DLD1 (cell line): Measurements from ENCODE around the gene OGFOD3.
"Not testable (repeated sequence)": the region's sequence is repeated elsewhere in the genome, so short reads cannot be mapped to it uniquely, and the experiment has no call there.

Experiments
- in situ Hi-C: cut with HindIII; loops from 2 replicates; pipeline ENCODE4 v1.10.0; 2017; ENCODE audit warnings: low sequenced_read_pairs

Gene OGFOD3

DNA sequence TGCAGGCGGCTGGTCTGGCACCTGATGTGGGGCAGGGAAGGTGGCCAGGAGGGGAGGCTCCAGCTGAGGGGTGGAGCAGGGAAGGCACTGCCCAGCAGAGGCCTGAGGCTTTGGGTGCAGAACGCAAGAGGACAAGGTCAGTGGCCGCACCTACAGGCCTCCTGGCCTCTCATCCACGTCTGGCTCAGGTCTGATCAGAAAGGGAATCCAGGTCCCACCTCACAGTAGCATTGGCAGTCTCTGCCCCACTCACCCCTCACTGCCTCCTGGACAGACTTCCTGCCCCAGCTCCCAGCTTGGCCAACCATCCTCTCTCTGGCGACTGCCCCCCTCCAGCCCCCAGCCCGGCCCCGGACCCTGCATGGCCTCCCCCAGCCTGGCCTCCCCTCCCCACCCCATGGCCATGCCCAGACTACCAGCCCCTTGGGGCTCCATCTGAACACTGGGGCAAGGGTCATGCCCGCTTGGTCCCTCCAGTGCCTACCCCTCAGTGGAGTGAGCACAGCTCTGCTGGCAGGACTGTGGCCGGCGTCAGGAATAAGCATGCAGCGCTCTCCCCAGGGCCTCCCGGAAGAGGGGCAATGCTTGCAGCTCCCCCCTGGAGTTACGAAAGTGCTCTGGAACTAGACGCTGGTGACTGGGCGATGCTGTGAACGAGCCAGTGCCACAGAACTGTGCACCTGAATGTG is 42.2 kb downstream of the OGFOD3 start:
- in situ Hi-C loops, result no loop called here

DNA sequence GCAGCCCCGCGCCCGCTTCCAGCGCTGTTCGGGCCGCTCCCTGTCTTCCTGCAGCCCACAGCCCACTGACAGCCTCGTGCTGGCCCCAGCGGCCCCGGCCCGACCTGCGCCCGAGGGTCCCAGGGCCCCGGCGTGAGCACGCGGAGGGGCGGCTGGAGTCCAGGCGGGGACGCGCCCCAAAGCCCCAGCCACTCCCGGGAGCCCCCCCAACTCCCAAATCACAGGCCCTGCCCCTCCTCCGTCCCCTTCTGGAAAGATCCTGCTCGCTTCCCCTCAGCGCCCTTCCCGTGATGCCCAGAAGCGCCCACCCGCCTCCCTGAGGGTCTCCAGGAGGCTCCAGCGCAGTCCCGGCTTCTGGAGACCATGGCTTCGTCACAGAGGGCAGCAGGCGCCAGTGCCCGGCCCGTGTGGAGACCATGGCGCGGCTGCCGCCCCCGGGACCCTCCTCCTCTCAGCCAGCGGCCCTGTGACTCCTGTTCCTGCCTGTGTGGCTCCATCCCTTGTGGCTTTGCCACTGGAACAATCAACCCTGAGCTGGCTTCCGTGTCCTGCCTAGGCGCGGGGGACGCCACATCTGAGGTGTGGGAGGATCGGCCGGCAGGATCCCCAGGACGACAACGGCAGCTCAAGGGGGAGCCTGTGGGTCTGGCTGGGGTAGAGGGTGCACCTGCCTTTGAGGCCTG is 42.9 kb downstream of the OGFOD3 start:
- in situ Hi-C loops, result no loop called here

DNA sequence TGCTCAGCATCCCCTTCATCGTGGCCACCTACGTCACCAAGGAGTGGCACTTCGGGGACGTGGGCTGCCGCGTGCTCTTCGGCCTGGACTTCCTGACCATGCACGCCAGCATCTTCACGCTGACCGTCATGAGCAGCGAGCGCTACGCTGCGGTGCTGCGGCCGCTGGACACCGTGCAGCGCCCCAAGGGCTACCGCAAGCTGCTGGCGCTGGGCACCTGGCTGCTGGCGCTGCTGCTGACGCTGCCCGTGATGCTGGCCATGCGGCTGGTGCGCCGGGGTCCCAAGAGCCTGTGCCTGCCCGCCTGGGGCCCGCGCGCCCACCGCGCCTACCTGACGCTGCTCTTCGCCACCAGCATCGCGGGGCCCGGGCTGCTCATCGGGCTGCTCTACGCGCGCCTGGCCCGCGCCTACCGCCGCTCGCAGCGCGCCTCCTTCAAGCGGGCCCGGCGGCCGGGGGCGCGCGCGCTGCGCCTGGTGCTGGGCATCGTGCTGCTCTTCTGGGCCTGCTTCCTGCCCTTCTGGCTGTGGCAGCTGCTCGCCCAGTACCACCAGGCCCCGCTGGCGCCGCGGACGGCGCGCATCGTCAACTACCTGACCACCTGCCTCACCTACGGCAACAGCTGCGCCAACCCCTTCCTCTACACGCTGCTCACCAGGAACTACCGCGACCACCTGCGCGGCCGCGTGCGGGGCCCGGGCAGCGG is 43.6 kb downstream of the OGFOD3 start:
- in situ Hi-C loops, result no loop called here

DNA sequence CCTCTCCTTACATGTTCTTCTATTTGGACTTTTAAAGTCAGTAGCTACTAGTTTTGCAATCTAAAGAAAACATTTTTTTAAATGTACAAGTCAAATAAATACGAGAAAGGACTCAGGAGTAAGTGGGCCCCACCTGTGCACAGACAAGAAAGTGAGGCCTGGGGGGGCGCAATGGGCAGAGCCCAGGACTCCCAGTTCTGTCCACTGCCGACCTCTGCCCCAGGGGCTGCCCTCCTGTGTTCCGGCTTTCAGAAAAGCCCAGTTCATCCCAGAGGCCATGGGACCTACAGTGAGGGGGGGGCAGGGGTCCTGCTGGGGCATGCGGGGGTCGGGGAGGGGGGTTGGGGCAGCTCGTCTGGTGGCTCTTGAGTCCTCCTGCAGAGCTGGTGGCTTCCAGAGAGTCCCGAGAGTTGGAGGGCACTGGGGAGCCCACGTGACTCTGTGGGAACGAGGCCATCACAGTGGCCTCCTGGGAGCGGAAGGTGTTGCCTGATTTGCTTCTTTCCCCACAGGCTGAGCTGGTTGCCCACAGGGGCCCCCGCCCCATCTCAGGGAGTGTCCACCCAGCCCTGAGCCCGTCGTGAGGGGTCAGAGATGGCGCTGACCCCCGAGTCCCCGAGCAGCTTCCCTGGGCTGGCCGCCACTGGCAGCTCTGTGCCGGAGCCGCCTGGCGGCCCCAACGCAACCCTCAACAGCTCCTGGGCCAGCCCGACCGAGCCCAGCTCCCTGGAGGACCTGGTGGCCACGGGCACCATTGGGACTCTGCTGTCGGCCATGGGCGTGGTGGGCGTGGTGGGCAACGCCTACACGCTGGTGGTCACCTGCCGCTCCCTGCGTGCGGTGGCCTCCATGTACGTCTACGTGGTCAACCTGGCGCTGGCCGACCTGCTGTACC is 44.4 kb downstream of the OGFOD3 start:
- in situ Hi-C loops, result no loop called here

DNA sequence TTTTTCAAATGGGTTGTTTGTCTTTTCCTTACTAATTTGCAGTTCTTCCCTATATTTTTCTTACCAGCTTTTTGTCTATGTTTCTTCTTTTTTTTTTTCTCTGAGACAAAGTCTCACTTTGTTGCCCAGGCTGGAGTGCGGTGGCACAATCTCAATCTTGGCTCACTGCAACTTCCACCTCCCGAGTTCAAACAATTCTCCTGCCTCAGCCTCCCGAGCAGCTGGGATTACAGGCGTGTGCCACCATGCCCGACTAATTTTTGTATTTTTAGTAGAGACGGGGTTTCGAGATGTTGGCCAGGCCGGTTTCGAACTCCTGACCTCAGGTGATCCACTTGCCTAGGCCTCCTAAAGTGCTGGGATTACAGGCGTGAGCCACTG is 45.3 kb downstream of the OGFOD3 start:
- in situ Hi-C loops, result not testable (repeated sequence)

DNA sequence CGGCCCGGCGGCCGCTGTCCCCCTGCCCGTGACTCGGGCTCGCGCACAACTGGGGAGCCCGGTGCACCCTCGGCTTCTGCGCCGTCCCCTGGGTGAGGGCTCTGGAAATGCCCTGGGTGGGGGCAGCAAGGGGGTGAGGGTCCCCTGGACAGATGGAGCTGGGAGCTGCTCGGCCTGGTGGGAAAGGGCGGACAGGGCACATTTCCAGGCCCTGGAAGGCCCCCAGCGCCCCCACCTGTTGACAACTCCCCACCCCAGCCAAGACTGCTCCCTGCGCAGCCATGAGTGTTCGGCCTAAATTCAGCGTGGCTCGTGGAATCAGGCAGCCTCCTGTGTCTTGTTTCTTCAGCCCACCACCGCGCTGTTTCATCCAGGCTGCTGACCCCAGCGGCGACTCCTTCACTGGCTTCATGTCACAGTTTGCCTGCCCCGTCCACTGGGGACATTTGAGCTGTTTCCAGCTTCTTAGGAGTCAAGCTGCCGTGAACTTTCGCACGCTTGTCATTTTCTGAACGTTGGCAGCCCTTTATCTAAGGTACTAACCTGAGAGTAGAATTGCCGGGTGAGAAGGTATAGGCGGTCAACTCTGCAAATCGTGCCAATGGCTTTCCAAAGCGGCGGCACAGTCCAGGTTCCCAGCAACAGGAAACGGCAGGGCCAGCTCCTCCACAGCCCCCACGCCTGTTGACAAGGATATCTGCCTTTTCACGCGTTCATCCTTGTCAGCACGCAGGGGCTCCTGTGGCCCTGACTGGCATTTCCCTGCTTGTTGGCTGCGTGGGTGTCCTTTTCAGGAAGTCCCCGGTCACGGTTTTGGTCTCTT is 45.9 kb downstream of the OGFOD3 start:
- in situ Hi-C loops, result no loop called here

DNA sequence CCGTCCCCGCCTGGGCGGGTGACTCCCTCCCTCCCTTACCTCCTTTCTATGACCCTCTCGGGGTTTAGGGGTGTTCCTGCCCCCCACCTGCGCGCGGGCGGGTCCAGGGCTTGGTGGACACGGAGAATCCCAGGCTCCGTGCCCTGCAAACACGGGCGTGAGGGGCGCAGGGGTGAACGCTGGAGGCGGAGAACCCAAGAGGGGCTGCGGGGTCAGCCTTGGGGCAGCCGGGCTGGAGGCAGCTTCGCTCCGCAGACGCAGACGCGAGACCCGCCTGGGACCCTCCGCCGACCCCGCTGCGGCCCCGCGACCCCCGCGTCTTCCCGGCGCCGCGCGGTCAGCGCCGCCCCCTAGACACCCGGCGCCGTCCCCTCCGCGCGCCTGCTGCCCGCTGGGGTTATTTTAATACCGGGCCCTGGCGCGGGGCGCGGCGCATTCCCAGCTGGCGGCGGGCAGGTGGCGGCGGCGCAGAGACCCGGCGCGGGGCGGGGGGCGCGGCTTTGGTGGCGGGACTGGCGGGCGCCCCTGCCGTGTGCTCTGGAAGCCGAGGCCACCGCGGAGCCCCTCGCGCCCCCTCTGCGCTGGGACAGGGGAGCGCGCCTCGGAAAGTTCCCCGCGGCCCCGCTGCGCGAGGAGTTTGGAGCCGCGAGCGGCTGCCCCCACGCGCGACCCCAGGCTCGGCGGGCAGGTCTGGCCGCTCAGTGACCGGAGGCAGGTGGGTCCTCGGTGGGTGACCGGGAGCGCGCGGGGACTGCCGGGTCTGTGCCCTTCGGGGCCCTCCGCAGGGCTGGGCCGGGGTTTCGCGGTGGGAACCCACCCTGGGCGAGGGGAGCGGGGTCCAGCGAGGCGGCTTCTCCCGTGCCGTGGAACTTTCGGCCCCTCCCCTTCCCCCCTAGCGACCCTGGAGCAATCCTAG is 46.8 kb downstream of the OGFOD3 start, which contains the start of gene UTS2R:
TSS of gene UTS2R (plus strand) at position 433 of the 916 bp plus-strand sequence. CDS start 2,560 bp downstream, outside the sequence.
- in situ Hi-C loops, result no loop called here

DNA sequence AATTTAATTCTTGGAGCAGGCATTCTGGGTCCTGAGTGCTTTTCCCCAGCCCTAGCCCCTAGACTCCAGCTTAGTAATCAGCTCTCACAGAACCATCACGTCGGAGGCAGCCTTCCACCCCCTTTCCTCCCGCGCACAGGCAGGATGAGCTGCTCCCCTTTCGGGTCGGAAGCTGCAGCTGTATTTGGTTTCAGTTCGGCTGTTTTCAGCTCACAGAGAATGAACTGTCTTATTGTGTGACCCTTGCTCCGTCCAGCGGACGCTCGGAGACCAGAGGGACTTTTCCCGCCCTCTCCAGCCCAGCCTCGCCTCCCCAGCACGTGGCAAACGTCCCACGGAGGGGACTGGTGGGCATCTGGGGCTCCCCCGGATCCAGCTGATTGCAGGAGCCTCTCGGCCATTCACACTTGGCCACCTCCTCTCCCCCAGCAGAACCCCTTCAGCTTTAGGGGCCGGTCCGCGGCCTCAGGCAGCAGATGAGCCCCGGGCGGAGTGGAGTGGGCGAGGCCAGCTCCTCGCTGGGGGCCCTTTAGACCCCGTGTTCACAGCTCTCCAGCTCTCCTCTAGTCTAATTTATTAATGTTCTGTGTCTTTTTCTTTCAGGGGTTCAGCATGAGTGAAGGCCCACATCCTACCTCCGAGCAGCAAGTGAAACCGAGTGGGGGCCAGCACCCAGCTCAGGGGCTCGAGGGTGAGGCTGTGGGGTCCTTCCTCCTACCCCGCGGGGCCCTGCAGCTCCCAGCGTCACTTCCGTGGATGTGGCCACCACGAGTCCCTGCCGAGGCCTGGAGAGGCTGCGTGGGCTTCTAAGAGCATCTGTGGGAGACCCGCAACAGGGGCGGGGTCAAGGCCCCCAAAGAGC is 47.7 kb downstream of the OGFOD3 start:
- in situ Hi-C loops, result no loop called here

DNA sequence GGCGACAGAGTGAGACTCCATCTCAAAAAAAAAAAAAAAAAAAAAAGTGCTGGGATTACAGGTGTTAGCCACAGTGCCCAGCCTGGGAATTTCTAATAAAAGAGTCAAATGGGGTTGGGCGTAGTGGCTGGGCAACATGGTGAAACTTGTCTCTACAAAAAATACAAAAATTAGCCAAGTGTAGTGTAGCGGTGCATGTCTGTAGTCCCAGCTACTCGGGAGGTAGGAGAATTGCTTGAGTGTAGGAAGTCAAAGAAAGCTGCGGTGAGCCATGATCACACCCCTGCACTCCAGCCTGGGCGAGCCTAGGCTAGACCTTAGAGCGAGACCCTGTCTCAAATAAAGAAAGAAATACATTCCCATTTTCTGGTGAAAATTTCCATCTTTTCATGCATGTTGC is 49.2 kb downstream of the OGFOD3 start:
- in situ Hi-C loops, result loop anchor here (10.0 kb wide), 1 partner anchor 46 kb away; the partner anchor contains the start of genes HEXD and OGFOD3

DNA sequence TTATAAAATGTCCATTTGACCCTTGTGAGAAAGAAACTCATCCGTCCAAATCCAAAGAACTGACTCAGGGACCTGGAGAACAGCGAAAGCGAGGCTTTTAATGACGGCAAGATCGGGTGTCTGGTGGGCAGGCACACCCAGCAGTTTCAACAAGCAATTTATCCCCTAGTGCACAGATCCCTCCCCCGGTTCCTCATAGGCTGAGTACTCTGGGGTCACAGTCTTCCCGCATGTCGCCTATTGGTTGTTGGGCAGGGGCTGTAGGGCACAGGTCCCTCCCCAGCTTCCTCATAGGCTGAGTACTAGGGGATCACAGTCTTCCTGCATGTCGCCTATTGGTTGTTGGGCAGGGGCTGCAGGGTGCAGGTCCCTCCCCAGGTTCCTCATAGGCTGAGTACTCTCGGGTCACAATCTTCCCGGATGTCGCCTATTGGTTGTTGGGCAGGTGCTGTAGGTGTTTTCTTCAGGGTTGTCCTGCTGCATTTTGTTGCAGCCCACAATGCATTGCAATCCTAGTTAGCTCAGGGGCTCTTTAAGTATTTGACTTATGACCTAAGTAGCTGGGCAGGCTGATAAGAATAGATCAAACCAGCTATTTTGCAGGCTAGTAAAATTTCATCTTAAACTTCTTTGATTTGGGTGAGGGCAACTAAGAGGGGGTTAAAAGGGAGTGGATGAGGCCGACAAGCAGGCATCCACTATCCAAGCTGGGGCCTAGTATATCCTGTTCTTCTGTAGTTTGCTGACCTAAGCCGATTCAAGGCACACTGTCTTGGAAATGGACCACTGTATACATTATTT is 50.5 kb downstream of the OGFOD3 start:
- in situ Hi-C loops, result loop anchor here (10.0 kb wide), 1 partner anchor 47 kb away; the partner anchor contains the start of genes HEXD and OGFOD3

DNA sequence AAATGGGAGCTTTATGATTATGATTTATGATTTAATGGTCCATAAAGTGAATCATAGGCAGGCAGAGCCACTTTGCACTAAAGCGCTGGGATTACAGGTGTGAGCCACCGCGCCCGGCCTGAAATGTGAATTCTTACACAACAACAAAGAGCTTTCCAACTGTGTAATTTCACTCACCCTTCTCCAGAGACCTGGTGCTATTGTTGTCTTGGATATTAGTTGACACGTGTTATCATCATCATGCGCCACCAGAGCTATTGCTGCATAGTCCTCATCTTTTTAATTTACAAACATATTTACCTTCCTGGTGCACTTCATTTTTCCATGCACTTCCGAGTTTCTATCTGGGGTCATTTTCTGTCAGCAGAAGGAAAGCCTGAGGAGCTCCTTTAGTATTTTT is 51.6 kb downstream of the OGFOD3 start:
- in situ Hi-C loops, result loop anchor here (10.0 kb wide), 1 partner anchor 48 kb away; the partner anchor contains the start of genes HEXD and OGFOD3

DNA sequence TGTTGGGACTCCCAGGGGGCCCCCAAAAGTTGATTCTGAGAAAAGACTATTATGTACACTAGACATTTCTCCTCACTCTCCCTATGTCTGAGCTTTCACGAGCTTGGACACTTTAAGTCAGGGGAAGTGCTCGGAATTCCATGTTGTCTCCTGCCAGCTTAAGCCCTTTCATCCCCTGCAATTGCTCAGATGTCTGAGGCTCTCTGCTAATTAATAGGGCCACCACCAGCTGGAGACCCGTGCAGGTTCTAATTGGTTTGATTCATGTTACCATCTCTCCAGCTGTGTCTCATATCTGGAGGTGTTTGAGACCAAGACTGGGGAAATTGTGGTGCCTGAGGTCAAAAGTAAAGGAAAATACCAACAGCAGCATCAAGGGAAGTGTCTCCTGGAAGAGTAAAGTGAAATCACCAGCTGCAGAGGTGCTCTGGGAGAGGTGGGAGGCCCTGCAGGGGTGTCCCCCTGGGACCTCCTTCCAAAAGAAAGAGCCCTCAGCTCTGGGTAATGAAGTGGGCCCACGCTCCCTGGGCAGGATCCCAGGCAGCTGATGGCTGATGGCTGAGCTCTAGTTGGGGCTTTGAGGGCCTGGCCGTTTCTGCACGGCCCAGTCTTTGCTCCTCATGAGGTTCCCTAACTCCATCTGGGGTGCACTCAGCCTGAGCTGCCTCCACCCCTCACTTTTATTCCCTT is 52.6 kb downstream of the OGFOD3 start:
- in situ Hi-C loops, result loop anchor here (10.0 kb wide), 1 partner anchor 49 kb away; the partner anchor contains the start of genes HEXD and OGFOD3

DNA sequence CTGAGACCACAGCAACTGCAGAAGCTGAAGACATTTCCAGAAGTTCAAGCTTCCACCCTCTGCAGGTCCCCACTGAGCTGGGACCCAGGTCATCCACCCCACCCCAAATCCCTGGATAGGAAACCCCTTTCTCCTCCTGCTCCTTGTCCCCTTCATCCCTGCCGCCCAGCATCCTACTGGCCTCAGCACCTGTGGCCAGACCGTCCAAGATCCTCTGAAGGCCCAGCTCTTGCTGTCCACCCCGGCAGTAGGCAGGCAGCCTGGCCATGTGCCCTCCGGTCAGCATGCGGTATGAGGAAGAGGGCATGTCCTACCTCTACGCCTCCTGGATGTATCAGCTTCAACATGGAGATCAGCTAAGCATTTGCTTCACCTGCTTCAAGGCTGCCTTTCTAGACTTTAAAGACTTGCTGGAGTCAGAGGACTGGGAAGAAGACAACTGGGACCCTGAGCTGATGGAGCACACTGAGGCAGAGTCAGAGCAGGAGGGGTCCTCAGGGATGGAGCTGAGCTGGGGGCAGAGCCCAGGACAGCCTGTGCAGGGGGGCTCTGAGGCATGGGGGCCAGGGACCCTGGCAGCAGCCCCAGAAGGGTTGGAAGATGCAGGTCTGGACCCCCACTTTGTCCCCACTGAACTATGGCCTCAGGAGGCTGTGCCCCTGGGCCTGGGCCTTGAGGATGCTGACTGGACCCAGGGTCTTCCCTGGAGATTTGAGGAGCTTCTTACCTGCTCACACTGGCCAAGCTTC is 56.3 kb downstream of the OGFOD3 start:
- in situ Hi-C loops, result loop anchor here (10.0 kb wide), 1 partner anchor 53 kb away; the partner anchor contains the start of genes HEXD and OGFOD3

DNA sequence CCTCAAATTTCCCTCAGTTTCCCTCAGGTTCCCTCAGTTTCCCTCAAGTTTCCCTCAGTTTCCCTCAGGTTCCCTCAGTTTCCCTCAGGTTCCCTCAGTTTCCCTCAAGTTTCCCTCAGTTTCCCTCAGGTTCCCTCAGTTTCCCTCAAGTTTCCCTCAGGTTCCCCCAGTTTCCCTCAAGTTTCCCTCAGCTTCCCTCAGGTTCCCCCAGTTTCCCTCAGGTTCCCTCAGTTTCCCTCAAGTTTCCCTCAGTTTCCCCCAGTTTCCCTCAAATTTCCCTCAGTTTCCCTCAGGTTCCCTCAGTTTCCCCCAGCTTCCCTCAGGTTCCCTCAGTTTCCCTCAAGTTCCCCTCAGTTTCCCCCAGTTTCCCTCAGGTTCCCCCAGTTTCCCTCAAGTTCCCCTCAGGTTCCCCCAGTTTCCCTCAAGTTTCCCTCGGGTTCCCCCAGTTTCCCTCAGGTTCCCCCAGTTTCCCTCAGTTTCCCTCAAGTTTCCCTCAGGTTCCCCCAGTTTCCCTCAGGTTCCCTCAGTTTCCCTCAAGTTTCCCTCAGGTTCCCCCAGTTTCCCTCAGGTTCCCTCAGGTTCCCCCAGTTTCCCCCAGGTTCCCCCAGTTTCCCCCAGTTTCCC is 58.8 kb downstream of the OGFOD3 start:
- in situ Hi-C loops, result loop anchor here (10.0 kb wide), 1 partner anchor 55 kb away; the partner anchor contains the start of genes HEXD and OGFOD3
